WTC11 (cell line): ENCODE measurements around the gene OR5L2. TPM values are rescaled to one million over a fixed set of nuclear protein-coding genes. Genes with fewer than 3 reads are reported as not detected.

ENCODE experiments used
- ATAC-seq: fragments of 200-7000 bp; cut with Tn5 transposase; 2 replicates; pipeline ENCODE4 v1.10.0; 2021; ENCODE audit warnings: mild to moderate bottlenecking, moderate library complexity
- CTCF ChIA-PET: fragments of 300-600 bp; sonication (Branson Sonifier 250); formaldehyde crosslinking; loops from one replicate; lab custom pipeline; 2021; ENCODE audit warnings: antibody characterized with exemption; lab: Charles Lee
- POLR2A ChIA-PET: fragments of 350-600 bp; sonication (Branson Sonifier 250); formaldehyde crosslinking; loops from one replicate; lab custom pipeline; 2021; ENCODE audit warnings: antibody characterized with exemption; lab: Charles Lee
- DNase-seq: peaks from one replicate; pipeline ENCODE4 v3.0.0; 2021; ENCODE audit warnings: low spot score
- H3K27ac Mint-ChIP-seq: 2 replicates; pipeline ENCODE4 v1.8.0; 2021; ENCODE audit warnings: mixed read lengths
- H3K27me3 Mint-ChIP-seq: 2 replicates; pipeline ENCODE4 v1.8.0; 2021; ENCODE audit warnings: low read depth, mild to moderate bottlenecking, moderate library complexity, mixed read lengths
- H3K36me3 Mint-ChIP-seq: 2 replicates; pipeline ENCODE4 v1.8.0; 2021; ENCODE audit warnings: mixed read lengths
- H3K4me1 Mint-ChIP-seq: 2 replicates; pipeline ENCODE4 v1.8.0; 2022; ENCODE audit warnings: mixed read lengths
- H3K4me3 Mint-ChIP-seq: 2 replicates; pipeline ENCODE4 v1.8.0; 2021; ENCODE audit warnings: mild to moderate bottlenecking, moderate library complexity, mixed read lengths
- H3K9me3 Mint-ChIP-seq: 2 replicates; pipeline ENCODE4 v1.8.0; 2021; ENCODE audit warnings: mixed read lengths
- ESRRA ChIP-seq: sonication (generic); formaldehyde crosslinking; IDR thresholded peaks from 2 replicates; pipeline ENCODE4 v1.8.1; 2022; ENCODE audit warnings: mild to moderate bottlenecking, missing genetic modification reagents, borderline replicate concordance
- FOXJ3 ChIP-seq: sonication (generic); formaldehyde crosslinking; IDR thresholded peaks from 2 replicates; pipeline ENCODE4 v1.9.0; 2021; ENCODE audit warnings: missing genetic modification reagents, mild to moderate bottlenecking, borderline replicate concordance
- FOXP1 ChIP-seq: sonication (generic); formaldehyde crosslinking; IDR thresholded peaks from 2 replicates; pipeline ENCODE4 v1.8.0; 2022; ENCODE audit warnings: missing genetic modification reagents, mild to moderate bottlenecking, moderate library complexity, borderline replicate concordance
- GABPB1 ChIP-seq: sonication (generic); formaldehyde crosslinking; IDR thresholded peaks from 2 replicates; pipeline ENCODE4 v1.8.1; 2023; ENCODE audit warnings: mild to moderate bottlenecking, missing genetic modification reagents
- GTF2I ChIP-seq: fragments of 250-450 bp; sonication (Bioruptor Pico); conservative IDR thresholded peaks from 2 replicates; pipeline ENCODE4 v1.4.0; 2021; ENCODE audit warnings: mild to moderate bottlenecking
- IRF2 ChIP-seq: sonication (generic); formaldehyde crosslinking; IDR thresholded peaks from 2 replicates; pipeline ENCODE4 v1.8.0; 2022; ENCODE audit warnings: low read depth, missing genetic modification reagents, borderline replicate concordance
- JUN ChIP-seq: sonication (generic); formaldehyde crosslinking; IDR thresholded peaks from 2 replicates; pipeline ENCODE4 v1.8.0; 2023; ENCODE audit warnings: mild to moderate bottlenecking, missing genetic modification reagents
- MYBL2 ChIP-seq: sonication (generic); formaldehyde crosslinking; IDR thresholded peaks from 2 replicates; pipeline ENCODE4 v1.8.1; 2023; ENCODE audit warnings: mild to moderate bottlenecking, moderate library complexity, missing genetic modification reagents
- NFE2L1 ChIP-seq: sonication (generic); formaldehyde crosslinking; IDR thresholded peaks from 2 replicates; pipeline ENCODE4 v1.8.1; 2023; ENCODE audit warnings: missing genetic modification reagents
- OVOL2 ChIP-seq: fragments of 250-450 bp; sonication (Bioruptor Pico); IDR thresholded peaks from 2 replicates; pipeline ENCODE4 v1.9.0; 2021; ENCODE audit warnings: mild to moderate bottlenecking, borderline replicate concordance
- TCF7 ChIP-seq: sonication (generic); formaldehyde crosslinking; IDR thresholded peaks from 2 replicates; pipeline ENCODE4 v1.8.0; 2022; ENCODE audit warnings: mild to moderate bottlenecking, low read depth, missing genetic modification reagents, moderate library complexity
- TP53 ChIP-seq: sonication (generic); formaldehyde crosslinking; IDR thresholded peaks from 2 replicates; pipeline ENCODE4 v1.8.1; 2023; ENCODE audit warnings: mild to moderate bottlenecking, missing genetic modification reagents
- ZNF219 ChIP-seq: sonication (generic); formaldehyde crosslinking; IDR thresholded peaks from 2 replicates; pipeline ENCODE4 v1.8.0; 2023; ENCODE audit warnings: missing genetic modification reagents, mild to moderate bottlenecking, borderline replicate concordance
- ZNF232 ChIP-seq: sonication (generic); formaldehyde crosslinking; IDR thresholded peaks from 2 replicates; pipeline ENCODE4 v1.8.0; 2022; ENCODE audit warnings: mild to moderate bottlenecking, missing genetic modification reagents
- ZNF416 ChIP-seq: fragments of 250-450 bp; sonication (Bioruptor Pico); IDR thresholded peaks from 2 replicates; pipeline ENCODE4 v1.9.0; 2021; ENCODE audit warnings: mild to moderate bottlenecking, inconsistent platforms
- ZNF423 ChIP-seq: fragments of 250-450 bp; sonication (Bioruptor Pico); IDR thresholded peaks from 2 replicates; pipeline ENCODE4 v2.1.2; 2022; ENCODE audit warnings: mild to moderate bottlenecking, moderate library complexity
- ZNF671 ChIP-seq: fragments of 250-450 bp; sonication (Bioruptor Pico); IDR thresholded peaks from 2 replicates; pipeline ENCODE4 v1.8.0; 2021; ENCODE audit warnings: mild to moderate bottlenecking
- total RNA-seq: library from RNA; stranded (reverse); gene quantifications from 3 replicates; pipeline ENCODE4 v1.2.3, GENCODE V29; 2021
- TF ChIP-seq, protein P1 (sequence below): sonication (generic); formaldehyde crosslinking; IDR thresholded peaks from 2 replicates; pipeline ENCODE4 v1.8.1; 2022; ENCODE audit warnings: mild to moderate bottlenecking, moderate library complexity, missing genetic modification reagents
- TF ChIP-seq, protein P2 (sequence below): sonication (generic); formaldehyde crosslinking; IDR thresholded peaks from 2 replicates; pipeline ENCODE4 v1.8.1; 2023; ENCODE audit warnings: mild to moderate bottlenecking, missing genetic modification reagents, moderate library complexity
- TF ChIP-seq, protein P3 (sequence below): fragments of 250-450 bp; sonication (Bioruptor Pico); IDR thresholded peaks from 2 replicates; pipeline ENCODE4 v2.1.2; 2022; ENCODE audit warnings: mild to moderate bottlenecking, moderate library complexity
- TF ChIP-seq, protein P4 (sequence below): sonication (generic); formaldehyde crosslinking; IDR thresholded peaks from 2 replicates; pipeline ENCODE4 v1.8.0; 2022; ENCODE audit warnings: missing genetic modification reagents
- TF ChIP-seq, protein P5 (sequence below): fragments of 250-450 bp; sonication (Bioruptor Pico); IDR thresholded peaks from 2 replicates; pipeline ENCODE4 v1.9.0; 2021; ENCODE audit warnings: moderate library complexity, mild to moderate bottlenecking, inconsistent platforms, borderline replicate concordance
- TF ChIP-seq, protein P6 (sequence below): fragments of 250-450 bp; sonication (Bioruptor Pico); IDR thresholded peaks from 2 replicates; pipeline ENCODE4 v1.8.0; 2021; ENCODE audit warnings: mild to moderate bottlenecking
- TF ChIP-seq, protein P7 (sequence below): sonication (generic); formaldehyde crosslinking; IDR thresholded peaks from 2 replicates; pipeline ENCODE4 v1.8.0; 2023; ENCODE audit warnings: mild to moderate bottlenecking, missing genetic modification reagents
- TF ChIP-seq, protein P8 (sequence below): sonication (generic); formaldehyde crosslinking; IDR thresholded peaks from 2 replicates; pipeline ENCODE4 v1.8.1; 2023; ENCODE audit warnings: mild to moderate bottlenecking, missing genetic modification reagents, moderate library complexity

Gene OR5L2
- total RNA-seq, 1 experiment from 2014 or later = not detected

DNA sequence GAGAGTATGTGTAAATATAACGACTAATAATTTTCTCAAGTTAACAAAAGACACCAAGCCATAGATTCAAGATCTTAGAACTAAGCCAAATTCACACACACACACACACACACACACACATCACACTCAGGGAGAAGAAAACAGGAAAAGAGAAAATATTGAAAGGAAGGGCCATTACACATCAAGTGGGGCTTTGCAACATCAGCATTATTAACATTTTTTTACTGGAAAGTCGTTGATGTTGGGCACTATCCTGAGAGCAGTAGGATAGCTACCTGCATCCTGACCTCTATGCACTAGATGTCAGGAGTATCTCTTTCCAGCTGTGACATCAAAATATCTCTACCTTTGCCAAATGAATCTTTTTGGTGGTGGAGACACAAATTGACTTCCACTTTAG is 20.4 kb downstream of the OR5L2 start:
- POLR2A ChIA-PET = no interaction called here
- Mint-ChIP-seq H3K9me3 (peaks cover 74% of the 10 kb centered on the region), H3K4me3 (no peak overlapping the region), H3K36me3 (peaks cover 58% of the 10 kb centered on the region), H3K4me1 (no peaks in the 10 kb centered on the region), H3K27me3 (no peaks in the 10 kb centered on the region; the same call in 1 of the 2 replicates), H3K27ac (no peak overlapping the region)
- ATAC-seq = no peak
- CTCF ChIA-PET = no interaction called here
- no peak for DNase-seq
- no peak for TF ChIP-seq FOXJ3 (CRISPR knock-in tag)
- no peak for TF ChIP-seq ZNF232 (CRISPR knock-in tag)
- TF ChIP-seq, protein P1, sequence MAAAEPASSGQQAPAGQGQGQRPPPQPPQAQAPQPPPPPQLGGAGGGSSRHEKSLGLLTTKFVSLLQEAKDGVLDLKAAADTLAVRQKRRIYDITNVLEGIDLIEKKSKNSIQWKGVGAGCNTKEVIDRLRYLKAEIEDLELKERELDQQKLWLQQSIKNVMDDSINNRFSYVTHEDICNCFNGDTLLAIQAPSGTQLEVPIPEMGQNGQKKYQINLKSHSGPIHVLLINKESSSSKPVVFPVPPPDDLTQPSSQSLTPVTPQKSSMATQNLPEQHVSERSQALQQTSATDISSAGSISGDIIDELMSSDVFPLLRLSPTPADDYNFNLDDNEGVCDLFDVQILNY = no peak
- no peak for TF ChIP-seq ZNF423
- TF ChIP-seq GTF2I (CRISPR knock-in tag) = no peak
- TF ChIP-seq TP53 (CRISPR knock-in tag) = no peak
- TF ChIP-seq FOXP1 = no peak
- no peak for TF ChIP-seq NFE2L1 (CRISPR knock-in tag)
- TF ChIP-seq GABPB1 (CRISPR knock-in tag) = no peak
- TF ChIP-seq ZNF416 (CRISPR knock-in tag) = no peak
- no peak for TF ChIP-seq IRF2 (CRISPR knock-in tag)
- no peak for TF ChIP-seq TCF7 (CRISPR knock-in tag)
- TF ChIP-seq, protein P2, sequence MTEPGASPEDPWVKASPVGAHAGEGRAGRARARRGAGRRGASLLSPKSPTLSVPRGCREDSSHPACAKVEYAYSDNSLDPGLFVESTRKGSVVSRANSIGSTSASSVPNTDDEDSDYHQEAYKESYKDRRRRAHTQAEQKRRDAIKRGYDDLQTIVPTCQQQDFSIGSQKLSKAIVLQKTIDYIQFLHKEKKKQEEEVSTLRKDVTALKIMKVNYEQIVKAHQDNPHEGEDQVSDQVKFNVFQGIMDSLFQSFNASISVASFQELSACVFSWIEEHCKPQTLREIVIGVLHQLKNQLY (CRISPR knock-in tag) = no peak
- TF ChIP-seq, protein P3, sequence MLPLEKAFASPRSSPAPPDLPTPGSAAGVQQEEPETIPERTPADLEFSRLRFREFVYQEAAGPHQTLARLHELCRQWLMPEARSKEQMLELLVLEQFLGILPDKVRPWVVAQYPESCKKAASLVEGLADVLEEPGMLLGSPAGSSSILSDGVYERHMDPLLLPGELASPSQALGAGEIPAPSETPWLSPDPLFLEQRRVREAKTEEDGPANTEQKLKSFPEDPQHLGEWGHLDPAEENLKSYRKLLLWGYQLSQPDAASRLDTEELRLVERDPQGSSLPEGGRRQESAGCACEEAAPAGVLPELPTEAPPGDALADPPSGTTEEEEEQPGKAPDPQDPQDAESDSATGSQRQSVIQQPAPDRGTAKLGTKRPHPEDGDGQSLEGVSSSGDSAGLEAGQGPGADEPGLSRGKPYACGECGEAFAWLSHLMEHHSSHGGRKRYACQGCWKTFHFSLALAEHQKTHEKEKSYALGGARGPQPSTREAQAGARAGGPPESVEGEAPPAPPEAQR (CRISPR knock-in tag) = no peak
- TF ChIP-seq JUN (CRISPR knock-in tag) = no peak
- no peak for TF ChIP-seq MYBL2 (CRISPR knock-in tag)
- no peak for TF ChIP-seq OVOL2
- TF ChIP-seq, protein P4, sequence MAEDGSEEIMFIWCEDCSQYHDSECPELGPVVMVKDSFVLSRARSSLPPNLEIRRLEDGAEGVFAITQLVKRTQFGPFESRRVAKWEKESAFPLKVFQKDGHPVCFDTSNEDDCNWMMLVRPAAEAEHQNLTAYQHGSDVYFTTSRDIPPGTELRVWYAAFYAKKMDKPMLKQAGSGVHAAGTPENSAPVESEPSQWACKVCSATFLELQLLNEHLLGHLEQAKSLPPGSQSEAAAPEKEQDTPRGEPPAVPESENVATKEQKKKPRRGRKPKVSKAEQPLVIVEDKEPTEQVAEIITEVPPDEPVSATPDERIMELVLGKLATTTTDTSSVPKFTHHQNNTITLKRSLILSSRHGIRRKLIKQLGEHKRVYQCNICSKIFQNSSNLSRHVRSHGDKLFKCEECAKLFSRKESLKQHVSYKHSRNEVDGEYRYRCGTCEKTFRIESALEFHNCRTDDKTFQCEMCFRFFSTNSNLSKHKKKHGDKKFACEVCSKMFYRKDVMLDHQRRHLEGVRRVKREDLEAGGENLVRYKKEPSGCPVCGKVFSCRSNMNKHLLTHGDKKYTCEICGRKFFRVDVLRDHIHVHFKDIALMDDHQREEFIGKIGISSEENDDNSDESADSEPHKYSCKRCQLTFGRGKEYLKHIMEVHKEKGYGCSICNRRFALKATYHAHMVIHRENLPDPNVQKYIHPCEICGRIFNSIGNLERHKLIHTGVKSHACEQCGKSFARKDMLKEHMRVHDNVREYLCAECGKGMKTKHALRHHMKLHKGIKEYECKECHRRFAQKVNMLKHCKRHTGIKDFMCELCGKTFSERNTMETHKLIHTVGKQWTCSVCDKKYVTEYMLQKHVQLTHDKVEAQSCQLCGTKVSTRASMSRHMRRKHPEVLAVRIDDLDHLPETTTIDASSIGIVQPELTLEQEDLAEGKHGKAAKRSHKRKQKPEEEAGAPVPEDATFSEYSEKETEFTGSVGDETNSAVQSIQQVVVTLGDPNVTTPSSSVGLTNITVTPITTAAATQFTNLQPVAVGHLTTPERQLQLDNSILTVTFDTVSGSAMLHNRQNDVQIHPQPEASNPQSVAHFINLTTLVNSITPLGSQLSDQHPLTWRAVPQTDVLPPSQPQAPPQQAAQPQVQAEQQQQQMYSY (CRISPR knock-in tag) = no peak

DNA sequence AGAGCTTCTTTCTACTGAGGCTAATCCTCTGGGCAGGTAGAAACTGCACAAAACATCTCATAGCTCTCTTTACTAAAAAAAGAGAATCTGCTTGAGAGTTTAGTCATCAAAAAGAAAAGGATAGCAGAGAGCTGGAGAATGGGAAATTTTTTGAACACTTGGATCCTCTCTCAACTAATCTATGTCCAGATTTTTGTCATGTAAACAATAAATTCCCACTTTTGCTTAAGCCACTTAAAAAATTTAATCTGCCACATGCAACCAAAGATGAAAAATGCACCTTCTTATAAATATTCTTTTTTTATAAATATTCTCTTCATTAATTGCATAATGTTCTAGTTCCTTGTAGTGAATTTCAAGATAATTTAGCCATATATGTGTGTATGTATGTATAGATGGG is 22.0 kb downstream of the OR5L2 start:
- H3K9me3 Mint-ChIP-seq = peaks cover 83% of the 10 kb centered on the region
- TF ChIP-seq GTF2I (CRISPR knock-in tag) (no peak), ZNF671 (CRISPR knock-in tag) (no peak), ESRRA (CRISPR knock-in tag) (no peak), ZNF219 (CRISPR knock-in tag) (no peak)
- TF ChIP-seq, protein P5, sequence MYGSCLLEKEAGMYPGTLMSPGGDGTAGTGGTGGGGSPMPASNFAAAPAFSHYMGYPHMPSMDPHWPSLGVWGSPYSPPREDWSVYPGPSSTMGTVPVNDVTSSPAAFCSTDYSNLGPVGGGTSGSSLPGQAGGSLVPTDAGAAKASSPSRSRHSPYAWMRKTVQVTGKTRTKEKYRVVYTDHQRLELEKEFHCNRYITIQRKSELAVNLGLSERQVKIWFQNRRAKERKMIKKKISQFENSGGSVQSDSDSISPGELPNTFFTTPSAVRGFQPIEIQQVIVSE (CRISPR knock-in tag) = no peak
- TF ChIP-seq, protein P6, sequence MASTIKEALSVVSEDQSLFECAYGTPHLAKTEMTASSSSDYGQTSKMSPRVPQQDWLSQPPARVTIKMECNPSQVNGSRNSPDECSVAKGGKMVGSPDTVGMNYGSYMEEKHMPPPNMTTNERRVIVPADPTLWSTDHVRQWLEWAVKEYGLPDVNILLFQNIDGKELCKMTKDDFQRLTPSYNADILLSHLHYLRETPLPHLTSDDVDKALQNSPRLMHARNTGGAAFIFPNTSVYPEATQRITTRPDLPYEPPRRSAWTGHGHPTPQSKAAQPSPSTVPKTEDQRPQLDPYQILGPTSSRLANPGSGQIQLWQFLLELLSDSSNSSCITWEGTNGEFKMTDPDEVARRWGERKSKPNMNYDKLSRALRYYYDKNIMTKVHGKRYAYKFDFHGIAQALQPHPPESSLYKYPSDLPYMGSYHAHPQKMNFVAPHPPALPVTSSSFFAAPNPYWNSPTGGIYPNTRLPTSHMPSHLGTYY = no peak
- TF ChIP-seq, protein P7, sequence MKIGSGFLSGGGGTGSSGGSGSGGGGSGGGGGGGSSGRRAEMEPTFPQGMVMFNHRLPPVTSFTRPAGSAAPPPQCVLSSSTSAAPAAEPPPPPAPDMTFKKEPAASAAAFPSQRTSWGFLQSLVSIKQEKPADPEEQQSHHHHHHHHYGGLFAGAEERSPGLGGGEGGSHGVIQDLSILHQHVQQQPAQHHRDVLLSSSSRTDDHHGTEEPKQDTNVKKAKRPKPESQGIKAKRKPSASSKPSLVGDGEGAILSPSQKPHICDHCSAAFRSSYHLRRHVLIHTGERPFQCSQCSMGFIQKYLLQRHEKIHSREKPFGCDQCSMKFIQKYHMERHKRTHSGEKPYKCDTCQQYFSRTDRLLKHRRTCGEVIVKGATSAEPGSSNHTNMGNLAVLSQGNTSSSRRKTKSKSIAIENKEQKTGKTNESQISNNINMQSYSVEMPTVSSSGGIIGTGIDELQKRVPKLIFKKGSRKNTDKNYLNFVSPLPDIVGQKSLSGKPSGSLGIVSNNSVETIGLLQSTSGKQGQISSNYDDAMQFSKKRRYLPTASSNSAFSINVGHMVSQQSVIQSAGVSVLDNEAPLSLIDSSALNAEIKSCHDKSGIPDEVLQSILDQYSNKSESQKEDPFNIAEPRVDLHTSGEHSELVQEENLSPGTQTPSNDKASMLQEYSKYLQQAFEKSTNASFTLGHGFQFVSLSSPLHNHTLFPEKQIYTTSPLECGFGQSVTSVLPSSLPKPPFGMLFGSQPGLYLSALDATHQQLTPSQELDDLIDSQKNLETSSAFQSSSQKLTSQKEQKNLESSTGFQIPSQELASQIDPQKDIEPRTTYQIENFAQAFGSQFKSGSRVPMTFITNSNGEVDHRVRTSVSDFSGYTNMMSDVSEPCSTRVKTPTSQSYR (CRISPR knock-in tag) = no peak
- TF ChIP-seq, protein P8, sequence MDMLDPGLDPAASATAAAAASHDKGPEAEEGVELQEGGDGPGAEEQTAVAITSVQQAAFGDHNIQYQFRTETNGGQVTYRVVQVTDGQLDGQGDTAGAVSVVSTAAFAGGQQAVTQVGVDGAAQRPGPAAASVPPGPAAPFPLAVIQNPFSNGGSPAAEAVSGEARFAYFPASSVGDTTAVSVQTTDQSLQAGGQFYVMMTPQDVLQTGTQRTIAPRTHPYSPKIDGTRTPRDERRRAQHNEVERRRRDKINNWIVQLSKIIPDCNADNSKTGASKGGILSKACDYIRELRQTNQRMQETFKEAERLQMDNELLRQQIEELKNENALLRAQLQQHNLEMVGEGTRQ (CRISPR knock-in tag) = no peak

More for the DNA sequence above, 22.0 kb downstream of the OR5L2 start:
- ChIA-PET CTCF (no interaction called here), POLR2A (no interaction called here)
- Mint-ChIP-seq H3K27me3 (no peaks in the 10 kb centered on the region; the same call in 1 of the 2 replicates), H3K36me3 (peaks cover 60% of the 10 kb centered on the region), H3K4me1 (no peaks in the 10 kb centered on the region), H3K27ac (no peak overlapping the region), H3K4me3 (no peak overlapping the region)
- DNase-seq = no peak
- ATAC-seq = no peak
